OCI-LY7 (cell line): Measurements from ENCODE around the gene TRMT10A. TPM values are rescaled to one million over a fixed set of nuclear protein-coding genes. Genes with fewer than 3 reads are reported as not detected.

Experiments
- BruUV-seq: library from RNA; stranded (reverse); fragments of 400-500 nt; replicated peaks from 2 replicates; lab custom pipeline; 2021; lab: Mats Ljungman, UMichigan
- CTCF ChIA-PET: fragments of 300-600 bp; sonication (Branson Sonifier 250); formaldehyde crosslinking; loops from one replicate; lab custom pipeline; 2022; ENCODE audit warnings: antibody characterized with exemption; ENCODE audit not compliant: unreplicated experiment; lab: Charles Lee
- POLR2A ChIA-PET: fragments of 300-600 bp; sonication (Branson Sonifier 250); formaldehyde crosslinking; loops from one replicate; lab custom pipeline; 2022; ENCODE audit warnings: antibody characterized with exemption; lab: Charles Lee
- DNase-seq: peaks from one replicate; pipeline ENCODE4 v3.0.0-alpha.2; 2015; ENCODE audit warnings: low spot score
- H2AFZ ChIP-seq: fragments of 200-600 bp; sonication (generic), shearing (Covaris generic); 2 replicates; pipeline ENCODE4 v1.6.1; 2014; ENCODE audit warnings: mild to moderate bottlenecking, antibody characterized with exemption, low read length, moderate library complexity
- H3K27ac ChIP-seq: fragments of 200-600 bp; sonication (generic); 2 replicates; pipeline ENCODE4 v1.5.1; 2014; ENCODE audit warnings: mixed run types, low read depth, mild to moderate bottlenecking, moderate library complexity, low read length, inconsistent platforms; ENCODE audit not compliant: poor library complexity, severe bottlenecking
- H3K36me3 ChIP-seq: fragments of 200-600 bp; sonication (generic); 2 replicates; pipeline ENCODE4 v1.6.1; 2014; ENCODE audit warnings: mild to moderate bottlenecking, antibody characterized with exemption, low read length, moderate library complexity, mixed read lengths; ENCODE audit not compliant: insufficient read depth
- H3K4me1 ChIP-seq: fragments of 200-600 bp; sonication (generic); 2 replicates; pipeline ENCODE4 v1.5.1; 2014; ENCODE audit warnings: mild to moderate bottlenecking, low read length; ENCODE audit not compliant: insufficient read depth, poor library complexity, severe bottlenecking
- H3K4me2 ChIP-seq: fragments of 200-600 bp; sonication (generic); 2 replicates; pipeline ENCODE4 v1.6.1; 2014; ENCODE audit warnings: mild to moderate bottlenecking, low read length
- H3K4me3 ChIP-seq: fragments of 200-600 bp; sonication (generic); 2 replicates; pipeline ENCODE4 v1.5.1; 2014; ENCODE audit warnings: mild to moderate bottlenecking, low read depth, low read length; ENCODE audit not compliant: poor library complexity, severe bottlenecking
- H3K79me2 ChIP-seq: fragments of 200-600 bp; sonication (generic); 2 replicates; pipeline ENCODE4 v1.6.1; 2016; ENCODE audit warnings: low read depth, mild to moderate bottlenecking, low read length, moderate library complexity, mixed read lengths; ENCODE audit not compliant: insufficient read depth
- H3K9me2 ChIP-seq: fragments of 200-600 bp; sonication (generic); 2 replicates; pipeline ENCODE4 v1.6.1; 2016; ENCODE audit warnings: mild to moderate bottlenecking, low read length, mixed read lengths; ENCODE audit not compliant: insufficient read depth
- H3K9me3 ChIP-seq: fragments of 200-600 bp; sonication (generic); 2 replicates; pipeline ENCODE4 v1.6.1; 2014; ENCODE audit warnings: mild to moderate bottlenecking, mixed run types, low read length, mixed read lengths
- H4K20me1 ChIP-seq: fragments of 200-600 bp; sonication (generic); 2 replicates; pipeline ENCODE4 v1.6.1; 2014; ENCODE audit warnings: mild to moderate bottlenecking, antibody characterized with exemption, low read length, moderate library complexity, mixed read lengths; ENCODE audit not compliant: insufficient read depth
- EZH2phosphoT487 ChIP-seq: fragments of 200-600 bp; sonication (generic); IDR thresholded peaks from 2 replicates; pipeline ENCODE4 v1.6.1; 2018; ENCODE audit warnings: low read depth, borderline replicate concordance, mild to moderate bottlenecking, mixed run types, antibody characterized with exemption, low read length, moderate library complexity, mixed read lengths
- intact Hi-C: fragments of 100-400 bp; cut with micrococcal nuclease; formaldehyde crosslinking; loops from one replicate; pipeline ENCODE4 v1.10.0; 2022; ENCODE audit not compliant: unreplicated experiment
- total RNA-seq, 2 experiments: library from RNA; depleted of rRNA in 1 of 2; stranded (reverse); fragments of >200 nt in 1 of 2; shearing (Covaris generic) in 1 of 2; gene quantifications; 2 replicates each; pipeline ENCODE4 v1.2.3, GENCODE V29; 2014 to 2022
- TF ChIP-seq, protein P1 (sequence below): fragments of 200-600 bp; sonication (generic); conservative IDR thresholded peaks from 2 replicates; pipeline ENCODE4 v1.5.1; 2014; ENCODE audit warnings: mild to moderate bottlenecking, antibody characterized with exemption, low read length, moderate library complexity, mixed read lengths

The TRMT10A gene
- total RNA-seq, 2 experiments from 2014 or later, result 7.9 to 18.8 TPM

DNA sequence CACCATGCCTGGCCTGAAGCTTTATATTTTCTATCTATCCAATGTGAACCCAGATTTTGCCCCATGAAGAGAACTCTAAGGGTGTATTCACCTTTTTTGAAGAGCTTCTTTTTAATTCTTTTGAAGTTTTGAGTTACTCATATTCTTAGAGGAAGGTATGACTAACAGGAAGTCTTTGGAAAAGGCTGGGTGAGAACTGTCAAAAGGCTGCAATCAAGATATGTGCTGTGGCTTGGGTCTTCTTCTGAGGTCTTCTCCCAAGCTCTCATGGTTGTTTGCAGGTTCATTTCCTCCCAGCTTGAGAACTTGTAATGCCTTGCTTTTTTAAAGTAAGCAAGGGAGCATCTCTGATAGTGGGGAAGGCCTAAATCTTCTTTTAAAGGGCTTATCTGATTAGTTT is 56.1 kb downstream of the TRMT10A start:
- DNase-seq, result no peak
- H4K20me1 ChIP-seq, result no peaks in the 10 kb centered on the region
- H3K4me2 ChIP-seq, result no peak overlapping the region
- H3K9me3 ChIP-seq, result no peaks in the 10 kb centered on the region
- no TSS peak for BruUV-seq
- no peaks in the 10 kb centered on the region for H3K4me1 ChIP-seq
- H3K79me2 ChIP-seq, result no peaks in the 10 kb centered on the region
- H2AFZ ChIP-seq, result no peak overlapping the region
- TF ChIP-seq, protein P1, sequence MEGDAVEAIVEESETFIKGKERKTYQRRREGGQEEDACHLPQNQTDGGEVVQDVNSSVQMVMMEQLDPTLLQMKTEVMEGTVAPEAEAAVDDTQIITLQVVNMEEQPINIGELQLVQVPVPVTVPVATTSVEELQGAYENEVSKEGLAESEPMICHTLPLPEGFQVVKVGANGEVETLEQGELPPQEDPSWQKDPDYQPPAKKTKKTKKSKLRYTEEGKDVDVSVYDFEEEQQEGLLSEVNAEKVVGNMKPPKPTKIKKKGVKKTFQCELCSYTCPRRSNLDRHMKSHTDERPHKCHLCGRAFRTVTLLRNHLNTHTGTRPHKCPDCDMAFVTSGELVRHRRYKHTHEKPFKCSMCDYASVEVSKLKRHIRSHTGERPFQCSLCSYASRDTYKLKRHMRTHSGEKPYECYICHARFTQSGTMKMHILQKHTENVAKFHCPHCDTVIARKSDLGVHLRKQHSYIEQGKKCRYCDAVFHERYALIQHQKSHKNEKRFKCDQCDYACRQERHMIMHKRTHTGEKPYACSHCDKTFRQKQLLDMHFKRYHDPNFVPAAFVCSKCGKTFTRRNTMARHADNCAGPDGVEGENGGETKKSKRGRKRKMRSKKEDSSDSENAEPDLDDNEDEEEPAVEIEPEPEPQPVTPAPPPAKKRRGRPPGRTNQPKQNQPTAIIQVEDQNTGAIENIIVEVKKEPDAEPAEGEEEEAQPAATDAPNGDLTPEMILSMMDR, result no peak
- no peak for TF ChIP-seq EZH2phosphoT487
- ChIA-PET POLR2A (no interaction called here), CTCF (no interaction called here)
- no peak overlapping the region for H3K4me3 ChIP-seq
- H3K27ac ChIP-seq, result no peak overlapping the region
- intact Hi-C loops, result no loop called here
- no peaks in the 10 kb centered on the region for H3K36me3 ChIP-seq
- H3K9me2 ChIP-seq, result no peaks in the 10 kb centered on the region

DNA sequence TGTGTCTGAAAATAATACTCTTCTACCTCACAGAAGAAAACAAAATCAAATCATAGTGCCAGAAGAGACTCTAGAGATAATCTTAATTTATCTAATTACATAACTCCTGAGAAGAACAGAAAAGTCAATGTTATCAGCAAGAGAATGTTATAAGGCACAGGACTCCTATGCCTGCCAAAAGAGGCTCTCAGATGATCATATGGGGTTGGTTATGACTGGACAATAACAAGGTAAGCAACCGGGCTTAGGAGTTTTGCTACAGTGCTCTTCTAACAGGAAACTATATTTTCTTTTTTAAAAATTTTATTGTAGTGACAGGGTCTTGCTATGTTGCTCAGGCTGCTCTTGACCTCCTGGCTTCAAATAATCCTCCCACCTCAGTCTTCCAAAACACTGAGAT is 56.5 kb downstream of the TRMT10A start:
- POLR2A ChIA-PET, result no interaction called here
- no peak overlapping the region for H3K4me2 ChIP-seq
- BruUV-seq, result no TSS peak
- H4K20me1 ChIP-seq, result no peaks in the 10 kb centered on the region
- H3K9me2 ChIP-seq, result no peaks in the 10 kb centered on the region
- no peaks in the 10 kb centered on the region for H3K79me2 ChIP-seq
- H3K36me3 ChIP-seq, result no peaks in the 10 kb centered on the region
- no peak overlapping the region for H3K27ac ChIP-seq
- H3K9me3 ChIP-seq, result no peaks in the 10 kb centered on the region
- no peaks in the 10 kb centered on the region for H3K4me1 ChIP-seq
- no peak overlapping the region for H2AFZ ChIP-seq
- CTCF ChIA-PET, result no interaction called here
- intact Hi-C loops, result no loop called here
- TF ChIP-seq, protein P1, result no peak
- no peak for TF ChIP-seq EZH2phosphoT487
- H3K4me3 ChIP-seq, result no peak overlapping the region
- no peak for DNase-seq

DNA sequence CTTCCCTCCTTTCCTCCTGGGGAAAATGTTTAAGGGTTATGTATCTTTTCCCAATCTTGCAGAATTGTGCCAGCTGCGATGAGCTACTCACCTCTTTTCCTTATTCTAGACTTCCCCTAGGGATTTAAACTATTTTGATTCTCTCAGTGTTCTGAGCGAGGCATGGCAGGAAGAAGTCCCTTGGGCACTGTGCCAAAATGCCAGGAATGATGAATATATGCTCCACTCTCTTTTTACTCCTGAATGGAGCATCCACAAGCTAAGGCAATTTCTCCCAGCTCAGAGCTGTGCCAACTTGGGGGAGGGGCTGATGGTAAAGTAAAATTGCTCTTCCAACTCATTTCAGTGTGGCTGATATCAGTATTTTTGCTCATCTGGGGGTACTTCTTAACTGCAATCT is 57.1 kb downstream of the TRMT10A start:
- H3K27ac ChIP-seq, result no peak overlapping the region
- intact Hi-C loops, result no loop called here

More for the DNA sequence above, 57.1 kb downstream of the TRMT10A start:
- Histone ChIP-seq H3K4me3 (no peak overlapping the region), H3K4me2 (no peak overlapping the region), H3K79me2 (no peaks in the 10 kb centered on the region), H4K20me1 (no peaks in the 10 kb centered on the region), H2AFZ (no peak overlapping the region), H3K4me1 (no peaks in the 10 kb centered on the region), H3K9me3 (no peaks in the 10 kb centered on the region), H3K9me2 (no peaks in the 10 kb centered on the region), H3K36me3 (no peaks in the 10 kb centered on the region)
- CTCF ChIA-PET, result no interaction called here
- no peak for DNase-seq
- TF ChIP-seq EZH2phosphoT487, result no peak
- TF ChIP-seq, protein P1, result no peak
- POLR2A ChIA-PET, result no interaction called here
- BruUV-seq, result no TSS peak
